K562 (cell line): ENCODE measurements around the gene CRYBA4. TPM values are rescaled to one million over a fixed set of nuclear protein-coding genes. Genes with fewer than 3 reads are reported as not detected.

Experiments
- CEBPB ChIP-seq: fragments of 450-650 bp; IDR thresholded peaks from 2 replicates; pipeline ENCODE4 v1.6.1; 2016; ENCODE audit warnings: missing genetic modification characterization, missing compliant biosample characterization
- CREM ChIP-seq: IDR thresholded peaks from 2 replicates; pipeline ENCODE4 v1.6.1; 2014; ENCODE audit warnings: antibody characterized with exemption, low read depth
- HSF4 ChIP-seq: fragments of 250-450 bp; sonication (Bioruptor Pico); IDR thresholded peaks from 2 replicates; pipeline ENCODE4 v2.1.2; 2022; ENCODE audit warnings: mild to moderate bottlenecking, moderate library complexity, borderline replicate concordance
- MAZ ChIP-seq, 2 experiments: fragments of 450-650 bp in 1 of 2; sonication (generic) in 1 of 2; formaldehyde crosslinking; IDR thresholded peaks in 1 of 2; conservative IDR thresholded peaks in 1 of 2; 2 replicates each; pipeline versions ENCODE4 v1.4.0 to v1.5.0; 2020; ENCODE audit warnings: mild to moderate bottlenecking in 1 of 2, missing genetic modification reagents in 1 of 2
- PHF8 ChIP-seq: fragments of 200-600 bp; sonication (generic); IDR thresholded peaks from 2 replicates; pipeline ENCODE4 v1.6.1; 2012; ENCODE audit warnings: mixed run types, mild to moderate bottlenecking, inconsistent platforms, low read length, moderate library complexity, borderline replicate concordance
- PKNOX1 ChIP-seq: fragments of 450-650 bp; IDR thresholded peaks from 2 replicates; pipeline ENCODE4 v1.6.1; 2016
- RBBP5 ChIP-seq: fragments of 200-600 bp; sonication (generic); IDR thresholded peaks from 2 replicates; pipeline ENCODE4 v1.6.1; 2012; ENCODE audit warnings: borderline replicate concordance, mild to moderate bottlenecking, low read length, control low read depth, inconsistent platforms; ENCODE audit not compliant: insufficient read depth, poor library complexity, severe bottlenecking
- RBFOX2 ChIP-seq: fragments of 200-400 bp; formaldehyde crosslinking; IDR thresholded peaks from 2 replicates; pipeline ENCODE4 v1.6.1; 2017; ENCODE audit warnings: low read depth, mild to moderate bottlenecking, low read length, moderate library complexity
- RNF219 ChIP-seq: fragments of 250-450 bp; sonication (Bioruptor Pico); IDR thresholded peaks from 2 replicates; pipeline ENCODE4 v1.5.0; 2022; ENCODE audit warnings: mild to moderate bottlenecking
- SAP30 ChIP-seq: fragments of 200-600 bp; sonication (generic); IDR thresholded peaks from 2 replicates; pipeline ENCODE4 v1.6.1; 2012; ENCODE audit warnings: borderline replicate concordance, low read depth, mild to moderate bottlenecking, moderate library complexity, low read length, control low read depth, inconsistent platforms; ENCODE audit not compliant: insufficient read depth, poor library complexity, severe bottlenecking
- SIN3B ChIP-seq: fragments of 450-650 bp; IDR thresholded peaks from 2 replicates; pipeline ENCODE4 v1.6.1; 2017; ENCODE audit warnings: low read depth, mild to moderate bottlenecking, moderate library complexity
- YY1 ChIP-seq, 3 experiments: IDR thresholded peaks; 2 replicates each; pipeline ENCODE4 v1.6.1; 2011; ENCODE audit warnings: low read length in 2 of 3, mild to moderate bottlenecking in 2 of 3, moderate library complexity in 2 of 3, borderline replicate concordance in 1 of 3, control low read depth in 1 of 3, low read depth in 1 of 3; ENCODE audit not compliant: insufficient read depth in 3 of 3, insufficient replicate concordance in 2 of 3, control insufficient read depth in 1 of 3, insufficient read length in 1 of 3; ENCODE audit errors: extremely low read depth in 1 of 3
- ZBTB7A ChIP-seq: IDR thresholded peaks from 2 replicates; pipeline ENCODE4 v1.6.1; 2011; ENCODE audit warnings: low read depth, mild to moderate bottlenecking, low read length, moderate library complexity, borderline replicate concordance; ENCODE audit not compliant: control insufficient read depth
- ZFX ChIP-seq: sonication (generic); formaldehyde crosslinking; IDR thresholded peaks from 2 replicates; pipeline ENCODE4 v1.8.0; 2022; ENCODE audit warnings: mild to moderate bottlenecking, missing genetic modification reagents, moderate library complexity
- ZNF609 ChIP-seq: sonication (generic); formaldehyde crosslinking; IDR thresholded peaks from 2 replicates; pipeline ENCODE4 v1.8.1; 2023; ENCODE audit warnings: missing genetic modification reagents, mild to moderate bottlenecking, borderline replicate concordance
- polyA plus RNA-seq, 8 experiments: library from polyadenylated mRNA; depleted of rRNA in 4 of 8; stranded (reverse) in 5 of 8; unstranded in 3 of 8; fragments of >200 nt; fragmentation: Nextera tagmentation in 2 of 8; fragmentation: Illumina TruSeq in 1 of 8; extraction: Ambion mirVana in 2 of 8; extraction: Trizol in 1 of 8; gene quantifications; 2 replicates each; pipeline versions ENCODE4 v1.2.1 to v1.2.3, GENCODE V29; 2011 to 2014; ENCODE audit warnings: inconsistent platforms in 1 of 8, missing spikeins in 1 of 8
- total RNA-seq, 7 experiments: library from RNA; depleted of rRNA in 6 of 7; stranded (reverse); fragments of >200 nt in 6 of 7; fragmentation: Illumina TruSeq in 2 of 7; extraction: Trizol in 2 of 7; gene quantifications; 2 replicates each; pipeline versions ENCODE4 v1.2.1 to v1.2.3, GENCODE V29; 2011 to 2021; ENCODE audit warnings: low replicate concordance in 1 of 7

Gene CRYBA4
- total and polyA plus RNA-seq, 9 of the 15 experiments (the other 6 are each of a cell fraction or from before 2014, with no cell fraction given), result 0.59 to 3.3 (median 1.6) TPM

DNA sequence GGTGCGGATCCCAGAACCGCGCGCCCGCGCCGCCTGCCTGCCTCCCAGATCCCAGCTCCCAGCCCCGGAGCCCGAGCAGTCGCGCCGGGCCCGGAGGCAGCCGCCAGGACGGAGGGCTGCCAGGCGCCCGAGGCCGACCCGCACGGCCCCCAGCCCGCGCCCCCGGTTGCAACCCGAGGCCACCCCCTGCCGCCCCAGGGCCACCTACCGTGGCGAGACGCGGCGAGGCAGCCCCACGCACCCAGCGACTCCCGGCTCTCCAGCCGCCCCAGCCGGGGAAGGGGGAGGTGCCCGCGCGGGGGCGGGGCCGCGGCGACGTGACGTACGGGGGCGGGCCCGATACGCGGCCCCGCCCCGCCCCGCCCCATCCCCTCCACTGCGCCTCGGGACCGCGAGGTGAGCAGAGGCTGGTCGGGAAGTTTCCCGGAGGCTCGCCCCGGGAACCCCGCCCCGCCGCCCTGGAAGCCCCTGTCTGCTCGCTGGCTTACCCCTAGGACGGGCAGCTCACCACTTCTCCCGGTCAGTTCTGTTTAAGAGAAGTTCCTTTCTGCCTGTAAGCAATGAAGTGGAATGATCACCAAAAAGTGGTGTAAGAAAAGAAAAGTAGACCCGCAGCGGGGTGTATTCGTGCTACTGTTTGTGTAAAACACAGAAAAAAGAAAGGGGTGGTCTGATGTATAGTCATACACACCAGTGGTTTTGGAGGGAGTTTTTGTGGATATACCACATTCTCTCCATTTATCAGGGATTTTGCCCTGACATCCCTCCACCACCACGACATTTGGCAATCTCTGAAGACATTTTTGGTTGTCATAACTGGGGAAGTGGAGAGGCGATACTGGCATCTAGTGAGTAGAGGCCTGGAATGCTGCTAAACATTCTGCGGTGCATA is 31.7 kb upstream of the CRYBA4 start, which contains the start of gene TPST2 (continued):
- TF ChIP-seq ZBTB7A (peak; percentile 65; the same call in 1 of the 2 replicates), YY1 (IDR thresholded peaks at IDR 0.05; ENCODE audit: borderline replicate concordance in 1 of 3, control insufficient read depth in 1 of 3, extremely low read depth in 1 of 3, insufficient read depth in 3 of 3, insufficient read length in 1 of 3, insufficient replicate concordance in 2 of 3, low read depth in 1 of 3, low read length in 2 of 3) (peak in 1 of 3 experiments; percentile 28), PHF8 (peak; percentile 74; the same call in 1 of the 2 replicates), ZNF609 (CRISPR knock-in tag) (no peak), SAP30 (peak; percentile 30), RBFOX2 (peak; percentile 57), HSF4 (CRISPR knock-in tag) (no peak), RBBP5 (peak; percentile 39), PKNOX1 (no peak), SIN3B (0 out of 2 replicates have a peak, but pooled peaks have one; percentile 35), CEBPB (tag) (0 out of 2 replicates have a peak, but pooled peaks have one; percentile 33), ZFX (CRISPR knock-in tag) (0 out of 2 replicates have a peak, but pooled peaks have one; percentile 27), RNF219 (no peak), CREM (peak; percentile 33; the same call in 1 of the 2 replicates), MAZ (CRISPR knock-in tag; conservative IDR thresholded peaks at IDR 0.05 in 1 of 2, IDR thresholded peaks at IDR 0.05 in 1 of 2) (no peak)
